HG03139 (cell line): Measurements from ENCODE around the gene MEIS1.

Experiments
- ATAC-seq: cut with Tn5 transposase; IDR thresholded peaks from one replicate; pipeline ENCODE4 v1.9.1; 2021; ENCODE audit not compliant: unreplicated experiment

Gene MEIS1

GRCh38 chr2:66562304-66562685 lies 127.4 kb downstream of the MEIS1 start:
- ATAC-seq, result no peak

DNA sequence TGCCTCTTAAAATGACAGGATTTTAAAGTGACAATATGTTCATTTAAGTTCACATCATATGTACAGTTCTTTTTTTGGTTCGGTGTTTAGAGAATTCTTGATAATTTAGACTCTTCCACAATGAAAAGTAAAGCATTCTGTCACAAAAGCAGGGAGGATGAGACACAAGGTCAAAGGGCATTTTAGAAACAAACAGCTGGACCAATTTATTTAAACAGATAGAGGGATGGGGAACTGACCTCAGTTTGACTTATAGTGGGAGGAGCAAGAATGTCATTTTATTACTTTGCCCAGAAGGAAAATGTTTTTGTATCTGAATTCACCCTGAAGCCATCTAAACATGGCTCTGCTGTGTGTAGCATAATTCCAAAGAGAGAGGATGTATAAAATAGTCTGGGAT lies 128.5 kb downstream of the MEIS1 start:
- ATAC-seq, result no peak

DNA sequence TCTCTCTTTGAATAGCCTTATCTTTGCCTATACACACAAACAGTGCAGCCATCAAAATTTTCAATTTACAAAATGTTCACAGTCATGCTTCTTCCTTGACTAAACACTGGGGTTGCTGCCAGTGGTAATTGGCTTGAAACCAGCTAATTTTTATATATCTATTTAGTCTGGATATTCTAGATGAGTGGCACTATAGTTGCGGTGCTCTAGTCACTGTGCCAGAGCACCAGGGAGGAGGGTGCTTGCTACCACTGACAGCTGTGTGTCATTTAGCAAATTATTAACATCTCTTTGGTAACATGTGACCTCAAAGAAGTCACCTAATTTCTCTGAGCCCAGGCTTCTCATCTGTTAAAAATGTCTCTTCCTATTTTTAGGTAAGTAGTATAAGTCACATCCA lies 130.4 kb downstream of the MEIS1 start:
- no peak for ATAC-seq

DNA sequence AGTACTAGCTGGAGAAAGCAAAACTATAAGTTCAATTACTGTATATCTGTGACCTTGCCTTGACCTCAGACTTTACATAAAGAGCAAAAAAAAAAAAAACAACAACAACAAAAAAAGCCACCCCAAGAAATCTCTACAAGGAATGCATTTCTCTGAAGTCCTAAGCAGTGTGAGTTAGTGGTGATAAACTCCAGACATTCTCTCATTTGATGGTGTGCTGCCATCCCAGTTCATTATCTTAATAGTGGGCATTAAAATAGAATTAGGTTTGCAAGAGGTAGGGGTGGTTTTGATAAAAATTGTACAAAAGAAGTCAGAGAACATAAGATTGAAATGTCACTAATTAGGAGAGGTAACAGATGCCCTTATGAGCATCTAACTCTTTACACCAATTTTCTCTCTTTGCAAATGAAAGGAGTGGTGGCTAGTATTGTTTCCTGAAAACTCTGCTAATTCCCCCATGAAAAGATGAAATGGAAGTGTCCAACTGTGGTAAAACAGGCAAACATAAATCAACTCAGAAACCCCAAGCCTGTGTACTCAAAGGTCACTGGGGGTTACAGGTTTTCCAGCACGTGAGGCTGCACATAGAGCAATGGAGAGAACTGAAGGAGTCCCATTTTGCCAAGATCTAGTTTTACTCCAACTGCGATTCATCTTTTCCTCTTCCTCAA lies 131.9 kb downstream of the MEIS1 start:
- no peak for ATAC-seq

GRCh38 chr2:66567729-66568128 lies 132.8 kb downstream of the MEIS1 start:
- ATAC-seq, result no peak

DNA sequence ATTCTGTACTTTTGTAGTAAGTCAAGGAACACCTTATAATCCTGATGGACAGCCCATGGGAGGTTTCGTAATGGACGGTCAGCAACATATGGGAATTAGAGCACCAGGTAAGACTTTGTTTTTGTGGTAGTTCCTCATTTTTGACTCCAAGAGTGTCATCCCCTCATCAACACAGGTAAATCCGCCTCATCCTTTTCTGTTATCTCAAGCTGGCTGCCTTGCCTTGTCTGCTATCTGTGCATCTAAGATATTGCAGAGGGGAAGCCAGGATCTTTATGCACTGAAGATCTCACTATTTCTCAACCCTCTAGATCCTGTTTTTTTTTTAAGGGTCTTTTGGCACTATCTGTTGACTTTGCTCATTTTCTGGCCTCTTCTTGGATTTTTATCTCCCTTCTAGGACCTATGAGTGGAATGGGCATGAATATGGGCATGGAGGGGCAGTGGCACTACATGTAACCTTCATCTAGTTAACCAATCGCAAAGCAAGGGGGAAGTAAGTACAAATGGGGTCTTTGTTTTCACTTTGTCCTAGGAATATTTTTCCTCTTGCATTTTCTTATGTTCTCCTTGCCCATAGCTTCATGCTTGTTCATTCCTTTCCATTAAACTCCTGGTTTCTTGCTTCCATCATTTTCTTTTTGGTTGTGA lies 133.8 kb downstream of the MEIS1 start:
- no peak for ATAC-seq

DNA sequence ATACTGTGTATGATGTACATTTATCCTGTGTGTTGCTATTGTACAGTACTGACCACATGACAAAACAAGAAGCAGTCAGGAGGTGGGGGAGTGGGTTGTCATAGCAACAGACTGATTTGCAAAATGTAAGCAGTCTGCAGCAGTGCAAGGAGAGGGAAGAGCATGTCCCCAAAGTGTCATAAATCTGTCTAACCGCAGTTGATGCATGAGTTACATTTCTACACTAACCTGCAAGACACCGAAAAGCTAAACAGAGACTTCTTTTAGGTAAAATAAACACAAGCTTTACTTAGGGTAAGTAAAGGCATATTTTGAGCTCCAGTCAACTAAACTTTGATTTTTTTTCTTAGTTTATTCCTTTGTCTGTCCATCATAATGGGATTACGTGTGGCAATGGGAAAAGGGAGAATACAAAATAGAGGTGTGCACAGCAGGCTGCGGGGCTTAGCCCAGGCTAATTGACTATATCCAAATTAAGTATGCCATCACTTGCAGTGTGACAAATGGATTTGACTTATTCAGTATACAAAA lies 134.5 kb downstream of the MEIS1 start:
- ATAC-seq, result no peak

GRCh38 chr2:66569974-66570373 lies 135.0 kb downstream of the MEIS1 start:
- ATAC-seq, result no peak

DNA sequence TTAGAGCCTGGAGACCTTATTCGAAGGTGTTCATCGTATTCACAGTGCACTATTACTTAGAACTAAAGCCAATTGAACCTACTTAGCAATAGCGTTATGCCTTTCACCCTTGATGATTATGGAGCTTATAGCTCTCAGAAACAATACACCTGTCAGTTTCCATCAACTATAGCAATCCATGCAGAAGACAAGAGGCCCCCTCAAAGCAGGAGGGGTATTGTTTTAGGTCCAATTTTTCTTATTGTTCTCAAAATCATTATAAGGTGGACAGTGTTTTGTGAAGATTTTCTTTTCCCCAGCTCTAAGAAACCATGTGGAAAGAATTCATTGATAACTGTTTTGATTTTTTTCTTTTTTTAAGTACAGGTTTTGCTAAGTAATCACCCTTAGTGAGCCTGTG lies 135.5 kb downstream of the MEIS1 start:
- ATAC-seq, result no peak

DNA sequence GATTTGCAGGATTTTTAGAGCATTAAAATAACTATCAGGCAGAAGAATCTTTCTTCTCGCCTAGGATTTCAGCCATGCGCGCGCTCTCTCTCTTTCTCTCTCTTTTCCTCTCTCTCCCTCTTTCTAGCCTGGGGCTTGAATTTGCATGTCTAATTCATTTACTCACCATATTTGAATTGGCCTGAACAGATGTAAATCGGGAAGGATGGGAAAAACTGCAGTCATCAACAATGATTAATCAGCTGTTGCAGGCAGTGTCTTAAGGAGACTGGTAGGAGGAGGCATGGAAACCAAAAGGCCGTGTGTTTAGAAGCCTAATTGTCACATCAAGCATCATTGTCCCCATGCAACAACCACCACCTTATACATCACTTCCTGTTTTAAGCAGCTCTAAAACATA lies 137.0 kb downstream of the MEIS1 start:
- ATAC-seq, result no peak

DNA sequence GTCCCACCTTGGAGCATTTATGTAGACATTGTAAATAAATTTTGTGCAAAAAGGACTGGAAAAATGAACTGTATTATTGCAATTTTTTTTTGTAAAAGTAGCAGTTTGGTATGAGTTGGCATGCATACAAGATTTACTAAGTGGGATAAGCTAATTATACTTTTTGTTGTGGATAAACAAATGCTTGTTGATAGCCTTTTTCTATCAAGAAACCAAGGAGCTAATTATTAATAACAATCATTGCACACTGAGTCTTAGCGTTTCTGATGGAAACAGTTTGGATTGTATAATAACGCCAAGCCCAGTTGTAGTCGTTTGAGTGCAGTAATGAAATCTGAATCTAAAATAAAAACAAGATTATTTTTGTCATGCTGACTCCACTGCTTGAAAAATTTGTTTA lies 137.5 kb downstream of the MEIS1 start:
- no peak for ATAC-seq

DNA sequence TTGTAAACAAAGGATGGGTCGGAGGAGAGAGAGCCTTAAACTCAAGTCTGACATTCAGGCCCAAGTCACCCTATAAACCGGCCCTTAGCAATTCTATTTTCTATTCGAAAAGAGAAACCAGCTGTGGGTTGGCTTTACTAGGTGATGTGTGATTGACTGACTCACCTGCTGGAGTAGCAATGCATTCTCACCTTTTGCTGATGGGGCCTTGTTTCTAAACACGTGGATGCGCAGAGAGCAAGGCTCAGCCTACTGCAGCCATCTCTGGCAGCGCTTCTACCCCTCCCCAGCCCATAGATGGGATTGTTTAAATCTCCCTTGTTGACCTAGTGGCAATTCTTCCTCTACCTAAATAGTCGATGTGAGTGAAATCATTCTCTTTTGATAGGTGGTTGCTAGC lies 138.5 kb downstream of the MEIS1 start:
- ATAC-seq, result no peak

DNA sequence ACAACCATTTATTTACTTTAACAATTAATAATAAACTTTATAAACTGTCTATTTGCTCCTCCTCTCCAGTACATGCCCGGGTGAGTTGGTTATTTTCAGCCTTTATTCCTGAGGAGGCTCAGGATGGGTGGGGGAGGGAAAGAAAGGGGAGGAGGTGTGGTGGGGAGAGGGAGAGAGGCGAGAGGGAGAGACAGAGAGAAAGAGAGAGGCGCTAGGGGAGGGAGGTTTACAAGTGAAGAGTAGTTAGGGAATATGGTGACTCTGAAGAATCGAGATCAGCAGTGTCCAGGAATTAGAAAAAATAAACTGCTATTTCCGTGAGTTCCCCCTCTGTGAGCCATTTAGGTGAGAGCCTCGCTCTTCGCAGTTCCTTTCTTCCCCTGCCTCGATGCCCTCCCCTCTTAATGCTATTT lies 138.9 kb downstream of the MEIS1 start:
- no peak for ATAC-seq

DNA sequence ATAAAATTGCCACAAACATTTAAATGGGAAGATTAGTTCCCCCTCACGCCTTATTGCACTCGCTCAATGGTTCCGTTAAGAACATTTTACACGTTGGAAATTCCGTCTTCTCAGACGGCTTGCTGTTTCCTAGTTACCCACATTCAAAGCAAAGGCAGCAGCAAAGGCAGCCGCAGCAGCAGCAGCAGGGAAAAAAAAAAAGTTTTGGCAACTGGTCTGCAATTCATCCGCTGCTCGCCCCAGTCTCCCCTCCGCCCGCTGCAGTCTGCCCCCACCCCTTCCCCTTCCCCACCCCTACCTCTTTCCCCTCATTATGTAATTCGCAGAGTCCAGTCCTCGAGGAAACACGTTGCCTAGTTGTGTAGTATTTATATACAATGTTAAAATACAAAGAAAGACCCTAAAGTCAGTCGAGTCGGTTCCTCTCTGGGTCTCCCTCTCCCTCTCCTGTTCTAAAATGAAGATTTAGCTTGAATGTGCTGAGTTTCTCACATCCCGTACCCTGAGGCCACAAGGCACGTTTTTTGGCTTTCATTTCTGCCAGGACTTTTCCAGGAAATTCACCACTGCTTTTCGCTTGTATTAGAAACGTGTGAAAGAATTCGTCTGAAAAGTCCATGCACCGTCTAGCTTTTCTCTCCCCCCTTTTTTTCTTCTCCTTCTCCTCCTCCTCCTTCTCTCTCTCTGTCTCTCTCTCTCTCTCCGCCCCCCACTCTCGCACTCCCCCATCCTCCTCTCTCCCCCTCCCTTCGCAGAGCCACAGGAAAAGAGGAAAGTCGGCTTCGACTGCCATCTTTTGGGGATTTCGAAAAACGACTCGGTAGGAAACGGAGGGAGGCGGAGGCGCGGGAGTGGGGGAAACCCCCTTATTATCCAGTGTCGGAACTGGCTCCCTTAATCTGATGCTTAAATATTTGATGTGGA lies 140.0 kb downstream of the MEIS1 start:
- ATAC-seq, result no peak

GRCh38 chr2:66575625-66576310 lies 140.8 kb downstream of the MEIS1 start:
- no peak for ATAC-seq

- no peak for ATAC-seq
These were observed 141.3 kb downstream of the MEIS1 start for GRCh38 chr2:66576311-66576560.

- ATAC-seq, result no peak
These were observed 141.8 kb downstream of the MEIS1 start for GRCh38 chr2:66576561-66577320.

DNA sequence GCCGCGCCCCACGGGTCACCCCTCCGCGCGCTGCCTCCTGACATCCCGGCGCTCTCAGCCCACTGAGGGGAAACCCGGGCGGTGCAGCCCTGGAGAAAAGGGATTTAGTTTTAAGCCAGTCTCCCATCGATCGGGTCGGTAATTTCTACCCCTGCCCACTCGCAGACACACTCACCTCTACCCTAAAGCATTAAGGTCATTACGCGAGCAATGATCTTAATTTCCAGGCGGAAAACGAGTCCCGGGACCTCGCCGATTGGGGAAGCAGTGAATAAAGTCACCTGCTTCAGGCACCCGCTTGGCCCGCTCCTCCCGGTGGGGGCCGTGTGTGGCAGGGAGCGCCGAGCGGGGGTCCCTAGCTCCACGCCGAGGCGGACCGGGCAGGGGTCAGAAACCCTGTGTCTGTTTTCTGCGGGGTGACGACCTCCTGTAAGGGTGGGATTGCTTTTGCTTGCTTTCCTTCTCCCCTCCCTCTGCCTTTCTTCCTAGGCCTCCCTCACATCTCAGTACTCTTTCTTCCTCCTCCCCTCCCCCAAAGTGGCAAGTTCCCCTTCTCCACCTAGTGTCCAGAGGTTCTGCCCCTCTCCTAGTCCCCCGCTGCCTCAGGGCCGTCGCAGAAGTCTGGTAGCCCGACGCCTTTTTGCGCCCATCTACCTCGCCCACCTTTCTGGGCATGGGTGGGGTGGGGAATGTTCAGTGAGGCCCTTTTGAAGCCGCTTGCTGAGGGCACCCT lies 142.6 kb downstream of the MEIS1 start:
- ATAC-seq, result no peak

DNA sequence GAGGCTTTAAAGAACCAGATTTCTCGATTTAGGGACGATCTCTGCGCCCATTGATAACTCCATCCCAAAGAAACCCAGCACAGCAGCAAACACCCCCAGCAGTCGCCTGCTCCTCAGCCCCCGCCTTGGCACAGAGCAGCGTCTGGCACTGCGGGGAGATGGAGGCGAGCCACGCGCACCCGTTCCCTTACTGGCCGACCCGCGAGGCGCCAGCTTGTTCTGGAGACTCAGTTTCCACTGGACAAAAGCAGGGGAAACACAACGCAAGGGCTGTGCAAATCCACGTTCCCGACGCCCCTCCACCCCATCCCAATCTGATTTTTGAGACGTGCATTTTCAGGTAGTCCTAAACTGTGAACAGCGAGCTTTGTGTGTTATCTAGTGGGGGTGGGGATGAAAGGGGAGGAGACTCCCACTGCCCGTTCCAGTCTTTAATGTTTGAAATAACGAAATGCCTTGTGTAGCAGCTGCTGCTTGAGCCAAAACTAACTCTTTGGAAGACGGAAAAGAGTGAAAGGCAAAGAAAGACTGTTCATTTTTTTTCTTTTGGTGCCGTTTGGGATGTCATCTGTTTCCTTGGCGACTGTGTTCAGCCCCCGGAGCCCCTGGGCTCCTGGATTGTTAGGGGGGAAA lies 143.2 kb downstream of the MEIS1 start:
- no peak for ATAC-seq
